ENCODE data around the gene COL6A3.
"Not testable (repeated sequence)": the region's sequence is repeated elsewhere in the genome, so short reads cannot be mapped to it uniquely, and the experiment has no call there.

The COL6A3 gene

GRCh38 chr2:237411683-237412423 is 2.1 kb downstream of the COL6A3 start:
- DNase-seq: no peak

- no peak for DNase-seq
Observed at GRCh38 chr2:237411092-237411601, 2.8 kb downstream of the COL6A3 start.

GRCh38 chr2:237409263-237409662 is 4.7 kb downstream of the COL6A3 start:
- DNase-seq: not testable (repeated sequence)

GRCh38 chr2:237408335-237409000 is 5.5 kb downstream of the COL6A3 start:
- DNase-seq: no peak

- no peak for DNase-seq
Observed at GRCh38 chr2:237407700-237408099, 6.3 kb downstream of the COL6A3 start.

GRCh38 chr2:237406371-237406895 is 7.5 kb downstream of the COL6A3 start:
- DNase-seq: no peak

- no peak for DNase-seq
Observed at GRCh38 chr2:237405605-237406004, 8.4 kb downstream of the COL6A3 start.

GRCh38 chr2:237405006-237405559 is 8.9 kb downstream of the COL6A3 start:
- no peak for DNase-seq

- no peak for DNase-seq
Observed at GRCh38 chr2:237404413-237404812, 9.6 kb downstream of the COL6A3 start.

GRCh38 chr2:237403024-237403882 is 10.7 kb downstream of the COL6A3 start:
- no peak for DNase-seq

- no peak for DNase-seq
Observed at GRCh38 chr2:237400199-237400598, 13.8 kb downstream of the COL6A3 start.

- no peak for DNase-seq
Observed at GRCh38 chr2:237397072-237397471, 16.9 kb downstream of the COL6A3 start.

GRCh38 chr2:237393523-237393922 is 20.4 kb downstream of the COL6A3 start:
- DNase-seq: no peak

GRCh38 chr2:237392186-237392585 is 21.8 kb downstream of the COL6A3 start:
- DNase-seq: no peak

GRCh38 chr2:237391140-237391539 is 22.8 kb downstream of the COL6A3 start:
- no peak for DNase-seq

- DNase-seq: no peak
Observed at GRCh38 chr2:237390235-237390634, 23.7 kb downstream of the COL6A3 start.

GRCh38 chr2:237389831-237390230 is 24.1 kb downstream of the COL6A3 start:
- no peak for DNase-seq

GRCh38 chr2:237388036-237388435 is 25.9 kb downstream of the COL6A3 start:
- DNase-seq: no peak

- DNase-seq: no peak
Observed at GRCh38 chr2:237384672-237385020, 29.3 kb downstream of the COL6A3 start.

GRCh38 chr2:237383991-237384671 is 29.8 kb downstream of the COL6A3 start:
- DNase-seq: no peak

GRCh38 chr2:237380768-237381167 is 33.2 kb downstream of the COL6A3 start:
- DNase-seq: no peak

- DNase-seq: no peak
Observed at GRCh38 chr2:237379636-237380035, 34.3 kb downstream of the COL6A3 start.

Data from islet precursor cell (in vitro differentiated cells).